ENCODE measurements around the gene GRHL3.
"Not testable (repeated sequence)": the region's sequence is repeated elsewhere in the genome, so short reads cannot be mapped to it uniquely, and the experiment has no call there.

Gene GRHL3

DNA sequence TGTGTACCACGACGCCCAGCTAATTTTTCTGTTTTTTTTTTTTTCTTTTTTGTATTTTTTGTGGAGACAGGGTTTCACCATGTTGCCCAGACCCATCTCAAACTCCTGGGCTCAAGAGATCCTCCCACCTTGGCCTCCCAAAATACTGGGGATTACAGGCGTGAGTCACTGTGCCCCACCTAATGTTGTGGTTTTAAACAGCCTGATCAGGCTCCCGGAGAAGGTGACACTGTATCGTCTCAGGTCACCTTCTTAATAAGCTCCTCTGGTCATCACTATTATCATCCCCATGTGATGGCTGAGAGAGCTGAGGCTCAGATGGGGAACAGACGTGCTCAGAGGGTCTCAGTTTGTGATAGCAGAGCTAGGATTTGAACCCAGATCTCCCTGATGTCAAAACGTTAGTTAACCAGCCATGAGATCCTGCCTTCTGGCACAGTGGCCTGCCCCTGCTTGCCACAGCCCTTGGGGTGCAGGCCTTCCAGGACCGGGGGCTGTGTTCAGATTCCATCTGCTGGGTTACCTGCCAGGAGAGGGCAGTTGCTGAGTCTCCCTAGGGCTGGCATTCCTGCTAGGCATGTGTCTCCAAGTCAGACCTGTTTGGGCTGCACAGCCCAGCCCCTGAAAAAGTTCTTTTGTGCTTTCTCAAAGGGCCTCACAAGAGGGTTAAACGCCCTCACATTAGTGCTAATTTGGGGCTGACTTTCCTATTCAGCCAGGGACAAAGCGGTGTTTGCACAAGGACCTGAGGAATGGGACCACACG, 32.7 kb upstream of the GRHL3 start:
- H3K27ac Mint-ChIP-seq: no peak overlapping the region
- no peaks in the 10 kb centered on the region for H3K36me3 Mint-ChIP-seq (ENCODE audit: low read depth)
- H3K4me1 Mint-ChIP-seq (ENCODE audit: low read depth): no peaks in the 10 kb centered on the region
- H3K9me3 Mint-ChIP-seq: no peaks in the 10 kb centered on the region
- H3K4me3 Mint-ChIP-seq: no peak overlapping the region
- H3K27me3 Mint-ChIP-seq (ENCODE audit: low read depth): peaks cover 15% of the 10 kb centered on the region

- not testable (repeated sequence) for H3K9me3 Mint-ChIP-seq; H3K27ac Mint-ChIP-seq; H3K36me3 Mint-ChIP-seq (ENCODE audit: low read depth); H3K4me1 Mint-ChIP-seq (ENCODE audit: low read depth); H3K4me3 Mint-ChIP-seq
- peaks cover 17% of the 10 kb centered on the region for H3K27me3 Mint-ChIP-seq (ENCODE audit: low read depth)
Measured at GRCh38 chr1:24287779-24288178, 31.4 kb upstream of the GRHL3 start.

DNA sequence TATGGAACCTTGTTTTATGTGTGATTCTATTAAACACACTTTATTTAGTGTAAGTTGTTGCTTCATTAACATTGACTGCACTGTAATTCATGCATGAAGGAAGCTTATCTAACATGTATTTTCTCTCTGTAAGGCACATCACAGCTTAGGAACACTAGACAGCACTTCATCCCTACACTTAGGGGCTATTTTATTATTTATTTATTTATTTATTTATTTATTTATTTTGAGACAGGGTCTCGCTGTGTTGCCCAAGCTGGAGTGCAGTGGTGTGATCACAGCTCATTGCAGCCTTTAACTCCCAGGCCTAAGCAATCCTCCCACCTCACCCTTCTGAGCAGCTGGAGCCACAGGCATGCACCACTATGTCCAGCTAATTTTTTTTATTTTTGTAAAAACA, 30.7 kb upstream of the GRHL3 start:
- Mint-ChIP-seq H3K36me3 (ENCODE audit: low read depth) (no peaks in the 10 kb centered on the region), H3K27ac (no peak overlapping the region), H3K4me1 (ENCODE audit: low read depth) (no peaks in the 10 kb centered on the region), H3K27me3 (ENCODE audit: low read depth) (peaks cover 14% of the 10 kb centered on the region), H3K9me3 (no peaks in the 10 kb centered on the region), H3K4me3 (no peak overlapping the region)

DNA sequence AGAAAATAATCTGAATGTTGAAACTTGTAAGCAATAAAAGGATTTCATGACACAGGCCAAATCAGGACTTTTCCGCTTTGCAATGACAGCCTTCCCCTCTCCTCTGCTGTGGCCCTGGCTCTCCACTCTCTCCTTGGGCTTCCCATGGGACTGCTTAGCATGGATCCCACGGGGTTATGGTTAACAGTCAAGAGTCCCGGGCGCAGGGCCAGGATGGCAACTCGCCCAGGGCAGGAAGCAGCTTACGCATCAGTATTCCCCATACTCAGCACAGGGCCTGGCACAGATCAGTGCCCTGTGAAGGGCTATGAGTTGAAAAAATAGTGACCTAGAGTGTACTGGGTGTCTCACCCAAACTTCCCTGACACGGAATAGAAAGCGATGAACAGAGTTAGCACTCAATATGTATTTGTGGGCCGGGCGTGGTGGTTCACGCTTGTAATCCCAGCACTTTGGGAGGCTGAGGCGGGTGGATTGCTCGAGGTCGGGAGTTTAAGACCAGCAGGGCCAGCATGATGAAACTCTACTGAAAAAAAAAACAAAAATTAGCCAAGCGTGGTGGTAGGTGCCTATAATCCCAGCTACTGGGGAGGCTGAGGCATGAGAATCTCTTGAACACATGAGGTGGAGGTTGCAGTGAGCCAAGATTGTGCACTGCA, 29.1 kb upstream of the GRHL3 start:
- Mint-ChIP-seq H3K4me1 (ENCODE audit: low read depth) (no peaks in the 10 kb centered on the region), H3K9me3 (no peaks in the 10 kb centered on the region), H3K27me3 (ENCODE audit: low read depth) (peaks cover 18% of the 10 kb centered on the region), H3K4me3 (no peak overlapping the region), H3K36me3 (ENCODE audit: low read depth) (no peaks in the 10 kb centered on the region), H3K27ac (no peak overlapping the region)

- Mint-ChIP-seq H3K4me1 (ENCODE audit: low read depth) (no peaks in the 10 kb centered on the region), H3K4me3 (no peak overlapping the region), H3K9me3 (no peaks in the 10 kb centered on the region), H3K27ac (no peak overlapping the region), H3K36me3 (ENCODE audit: low read depth) (no peaks in the 10 kb centered on the region), H3K27me3 (ENCODE audit: low read depth) (peaks cover 25% of the 10 kb centered on the region)
Measured at GRCh38 chr1:24290933-24291487, 28.1 kb upstream of the GRHL3 start.

- H3K4me3 Mint-ChIP-seq: no peak overlapping the region
- no peak overlapping the region for H3K27ac Mint-ChIP-seq
- peaks cover 26% of the 10 kb centered on the region for H3K27me3 Mint-ChIP-seq (ENCODE audit: low read depth)
- no peaks in the 10 kb centered on the region for H3K4me1 Mint-ChIP-seq (ENCODE audit: low read depth)
- H3K9me3 Mint-ChIP-seq: no peaks in the 10 kb centered on the region
- H3K36me3 Mint-ChIP-seq (ENCODE audit: low read depth): no peaks in the 10 kb centered on the region
Measured at GRCh38 chr1:24292103-24292502, 27.1 kb upstream of the GRHL3 start.

DNA sequence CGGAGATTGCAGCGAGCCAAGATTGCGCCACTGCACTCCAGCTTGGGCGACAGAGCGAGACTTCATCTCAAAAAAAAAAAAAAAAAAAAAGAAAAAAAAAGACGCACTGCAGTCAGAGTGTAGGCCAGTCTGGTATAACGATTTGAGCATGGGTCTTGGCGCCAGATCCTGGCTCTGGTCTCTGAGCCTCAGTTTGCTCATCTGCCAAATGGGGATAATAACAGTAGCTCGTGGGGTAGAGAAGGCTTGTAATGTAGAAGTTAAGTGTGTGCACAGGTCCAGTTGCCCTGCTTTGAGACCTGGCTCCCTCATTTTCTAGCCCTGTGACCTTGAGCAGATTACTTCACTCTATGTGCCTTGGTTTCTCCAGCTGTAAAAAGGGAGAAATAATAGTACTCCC, 26.3 kb upstream of the GRHL3 start:
- no peak overlapping the region for H3K27ac Mint-ChIP-seq
- peaks cover 34% of the 10 kb centered on the region for H3K27me3 Mint-ChIP-seq (ENCODE audit: low read depth)
- no peaks in the 10 kb centered on the region for H3K9me3 Mint-ChIP-seq
- no peak overlapping the region for H3K4me3 Mint-ChIP-seq
- H3K36me3 Mint-ChIP-seq (ENCODE audit: low read depth): no peaks in the 10 kb centered on the region
- H3K4me1 Mint-ChIP-seq (ENCODE audit: low read depth): no peaks in the 10 kb centered on the region

DNA sequence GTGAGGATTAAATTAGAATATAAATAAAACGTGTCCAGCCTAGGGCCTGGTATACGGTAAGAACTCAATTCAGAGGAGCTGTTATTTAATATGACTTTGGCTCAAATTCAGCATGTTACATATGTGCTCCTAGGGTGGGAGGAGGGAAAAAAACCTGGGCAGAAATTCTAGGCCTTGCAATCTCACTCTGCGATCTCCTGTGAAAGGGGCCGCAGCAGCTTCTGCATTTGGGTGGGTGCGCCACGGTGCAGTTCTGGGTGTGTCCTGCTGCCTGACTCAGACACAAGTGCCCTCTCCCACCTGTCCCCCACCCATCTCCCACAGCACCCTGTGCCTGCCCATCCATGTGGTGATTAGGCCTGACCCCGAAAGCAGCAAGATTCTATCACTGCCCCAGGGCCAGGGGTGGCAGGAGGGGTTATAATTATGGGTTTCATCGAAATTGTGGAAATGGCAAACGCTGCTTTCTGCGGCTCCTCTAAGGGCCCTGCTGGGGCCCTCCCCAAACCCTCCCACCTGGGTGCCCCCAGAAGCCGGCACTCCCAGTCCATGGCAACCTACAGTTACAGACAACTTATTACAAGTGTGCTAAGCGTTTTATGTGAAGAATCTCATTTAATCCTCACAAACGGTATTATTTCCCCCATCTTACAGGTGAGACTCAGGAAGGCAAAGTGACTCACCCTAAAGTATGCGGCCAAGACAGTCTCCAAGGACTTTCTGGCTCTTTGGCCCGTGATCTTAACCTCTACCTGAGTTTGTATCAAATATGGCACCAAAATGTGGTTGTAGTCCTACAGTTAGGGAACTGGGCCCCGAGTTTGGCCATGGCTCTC, 25.5 kb upstream of the GRHL3 start:
- Mint-ChIP-seq H3K27ac (no peak overlapping the region), H3K27me3 (ENCODE audit: low read depth) (peaks cover 40% of the 10 kb centered on the region), H3K9me3 (no peaks in the 10 kb centered on the region), H3K4me1 (ENCODE audit: low read depth) (no peaks in the 10 kb centered on the region), H3K36me3 (ENCODE audit: low read depth) (no peaks in the 10 kb centered on the region), H3K4me3 (no peak overlapping the region)

GRCh38 chr1:24294228-24294672, 24.9 kb upstream of the GRHL3 start:
- Mint-ChIP-seq H3K27ac (no peak overlapping the region), H3K27me3 (ENCODE audit: low read depth) (peaks cover 45% of the 10 kb centered on the region), H3K9me3 (no peaks in the 10 kb centered on the region)

GRCh38 chr1:24294716-24295371, 24.3 kb upstream of the GRHL3 start:
- H3K4me1 Mint-ChIP-seq (ENCODE audit: low read depth): no peaks in the 10 kb centered on the region
- H3K4me3 Mint-ChIP-seq: no peak overlapping the region
- H3K36me3 Mint-ChIP-seq (ENCODE audit: low read depth): no peaks in the 10 kb centered on the region
- no peaks in the 10 kb centered on the region for H3K9me3 Mint-ChIP-seq
- H3K27ac Mint-ChIP-seq: no peak overlapping the region
- peaks cover 47% of the 10 kb centered on the region for H3K27me3 Mint-ChIP-seq (ENCODE audit: low read depth)

More at GRCh38 chr1:24294228-24294672, 24.9 kb upstream of the GRHL3 start:
- H3K4me3 Mint-ChIP-seq: no peak overlapping the region
- no peaks in the 10 kb centered on the region for H3K4me1 Mint-ChIP-seq (ENCODE audit: low read depth)
- H3K36me3 Mint-ChIP-seq (ENCODE audit: low read depth): no peaks in the 10 kb centered on the region

DNA sequence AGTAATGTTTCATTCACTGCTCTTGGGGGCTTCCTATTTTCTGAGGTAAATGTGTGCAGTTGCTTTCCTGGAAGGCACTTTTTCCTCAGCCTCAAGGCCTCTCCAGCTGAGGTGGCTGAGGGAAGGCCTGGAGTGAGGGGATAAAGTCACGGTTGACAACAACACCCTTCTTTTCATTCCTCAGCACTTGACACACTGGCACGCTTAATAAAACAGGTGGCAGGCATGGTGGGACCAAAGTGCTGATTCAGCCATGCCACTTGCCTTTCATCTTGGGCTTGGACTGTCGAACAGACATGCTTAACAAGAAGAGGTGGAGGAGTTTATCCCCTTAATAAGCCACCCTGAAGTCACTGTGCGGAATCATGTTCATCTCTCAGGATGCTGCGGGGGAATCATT, 23.6 kb upstream of the GRHL3 start:
- Mint-ChIP-seq H3K4me1 (ENCODE audit: low read depth) (no peaks in the 10 kb centered on the region), H3K27ac (no peak overlapping the region), H3K36me3 (ENCODE audit: low read depth) (no peaks in the 10 kb centered on the region), H3K27me3 (ENCODE audit: low read depth) (peaks cover 47% of the 10 kb centered on the region), H3K4me3 (no peak overlapping the region), H3K9me3 (no peaks in the 10 kb centered on the region)

DNA sequence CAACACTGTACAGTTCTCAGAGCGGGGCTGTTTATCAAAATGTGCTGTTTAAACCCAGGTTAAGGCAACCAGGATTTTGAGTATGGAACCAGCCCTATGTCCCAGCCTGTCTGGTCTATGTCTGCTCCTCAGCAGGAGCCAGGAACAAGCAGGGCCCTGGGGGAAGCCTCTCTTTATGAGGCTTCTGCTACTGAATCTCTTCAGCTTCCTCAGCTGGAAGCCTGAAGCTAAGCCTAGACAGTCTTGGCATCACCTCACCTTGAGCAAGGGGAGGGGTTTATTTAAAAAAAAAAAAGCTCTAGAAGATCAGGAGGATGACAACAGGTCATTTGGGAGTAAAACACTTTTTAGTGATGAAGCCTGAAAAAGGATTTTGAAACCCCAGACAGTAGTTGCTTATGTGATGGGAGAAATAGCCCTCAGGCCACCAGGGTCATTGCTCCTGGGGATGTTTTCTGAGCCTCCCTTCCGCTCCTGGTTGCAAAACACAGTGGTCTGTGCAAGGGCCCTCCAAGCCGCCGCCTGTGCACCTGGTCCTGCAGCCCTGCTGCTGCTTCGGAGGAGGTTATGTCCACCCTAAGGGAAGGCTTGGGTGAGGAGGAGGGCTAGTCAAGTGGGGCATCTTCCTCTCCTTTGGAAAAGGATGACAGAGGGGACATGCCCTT, 21.8 kb upstream of the GRHL3 start:
- no peaks in the 10 kb centered on the region for H3K36me3 Mint-ChIP-seq (ENCODE audit: low read depth)
- no peaks in the 10 kb centered on the region for H3K4me1 Mint-ChIP-seq (ENCODE audit: low read depth)
- no peak overlapping the region for H3K4me3 Mint-ChIP-seq
- no peaks in the 10 kb centered on the region for H3K9me3 Mint-ChIP-seq
- no peak overlapping the region for H3K27ac Mint-ChIP-seq
- peaks cover 46% of the 10 kb centered on the region for H3K27me3 Mint-ChIP-seq (ENCODE audit: low read depth)

DNA sequence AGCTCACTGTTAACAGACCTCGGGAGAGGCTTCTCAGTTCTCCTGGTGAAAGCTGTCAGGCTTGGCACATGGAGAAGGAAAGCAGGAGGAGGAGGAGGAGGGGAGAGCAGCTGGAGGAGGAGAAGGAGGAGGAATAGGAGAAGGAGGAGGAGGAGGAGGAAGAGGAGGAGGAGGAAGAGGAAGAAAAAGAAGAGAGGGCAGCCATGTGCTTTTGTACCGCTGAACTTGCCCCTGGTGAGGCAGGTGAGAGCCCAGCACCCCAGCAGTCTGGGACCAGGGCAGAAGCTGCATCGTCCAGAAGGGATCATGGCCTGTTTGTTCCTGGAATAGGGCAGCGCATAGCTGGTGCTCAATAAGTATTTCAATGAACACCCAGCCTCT, 21.3 kb upstream of the GRHL3 start:
- Mint-ChIP-seq H3K27me3 (ENCODE audit: low read depth) (peaks cover 52% of the 10 kb centered on the region), H3K9me3 (no peaks in the 10 kb centered on the region), H3K4me3 (no peak overlapping the region), H3K27ac (no peak overlapping the region), H3K4me1 (ENCODE audit: low read depth) (no peaks in the 10 kb centered on the region), H3K36me3 (ENCODE audit: low read depth) (no peaks in the 10 kb centered on the region)

GRCh38 chr1:24298606-24299005, 20.6 kb upstream of the GRHL3 start:
- Mint-ChIP-seq H3K27me3 (ENCODE audit: low read depth) (peaks cover 52% of the 10 kb centered on the region), H3K27ac (no peak overlapping the region), H3K4me1 (ENCODE audit: low read depth) (no peaks in the 10 kb centered on the region), H3K36me3 (ENCODE audit: low read depth) (no peaks in the 10 kb centered on the region), H3K4me3 (no peak overlapping the region), H3K9me3 (no peaks in the 10 kb centered on the region)

Data from T-helper 1 cell treated with Interleukin-12 subunit alpha and Interleukin-12 subunit beta and Interleukin-4 antibody, amounts not matched to agents 30 μg/mL and 1 μg/mL, for 36 hours (primary cell).